GM21447 (cell line): Measurements from ENCODE around the gene CHN1.

ENCODE experiments used
- ATAC-seq: cut with Tn5 transposase; IDR thresholded peaks from one replicate; pipeline ENCODE4 v1.9.1; 2021; ENCODE audit not compliant: unreplicated experiment

CHN1 gene

DNA sequence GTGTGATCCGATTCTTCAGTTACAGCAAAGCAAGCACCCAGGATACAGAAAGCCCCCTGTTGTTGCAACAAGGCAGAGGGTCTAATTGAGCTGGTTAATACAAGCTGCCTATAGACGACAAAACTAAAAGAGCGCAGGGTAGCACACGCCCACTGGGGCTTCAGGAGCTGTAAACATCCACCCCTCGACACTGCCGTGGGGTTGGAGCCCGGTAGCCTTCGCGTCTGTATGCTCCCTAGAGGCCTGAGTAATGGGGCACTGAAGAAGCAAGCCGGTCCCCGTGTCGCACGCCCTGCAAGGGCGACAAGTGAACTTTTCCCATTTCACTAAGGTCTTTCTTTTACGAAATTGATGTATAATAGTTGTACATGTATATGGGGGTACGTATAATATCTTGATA is 216.2 kb downstream of the CHN1 start:
- ATAC-seq = no peak

GRCh38 chr2:174788291-174788929 is 216.8 kb downstream of the CHN1 start:
- no peak for ATAC-seq

DNA sequence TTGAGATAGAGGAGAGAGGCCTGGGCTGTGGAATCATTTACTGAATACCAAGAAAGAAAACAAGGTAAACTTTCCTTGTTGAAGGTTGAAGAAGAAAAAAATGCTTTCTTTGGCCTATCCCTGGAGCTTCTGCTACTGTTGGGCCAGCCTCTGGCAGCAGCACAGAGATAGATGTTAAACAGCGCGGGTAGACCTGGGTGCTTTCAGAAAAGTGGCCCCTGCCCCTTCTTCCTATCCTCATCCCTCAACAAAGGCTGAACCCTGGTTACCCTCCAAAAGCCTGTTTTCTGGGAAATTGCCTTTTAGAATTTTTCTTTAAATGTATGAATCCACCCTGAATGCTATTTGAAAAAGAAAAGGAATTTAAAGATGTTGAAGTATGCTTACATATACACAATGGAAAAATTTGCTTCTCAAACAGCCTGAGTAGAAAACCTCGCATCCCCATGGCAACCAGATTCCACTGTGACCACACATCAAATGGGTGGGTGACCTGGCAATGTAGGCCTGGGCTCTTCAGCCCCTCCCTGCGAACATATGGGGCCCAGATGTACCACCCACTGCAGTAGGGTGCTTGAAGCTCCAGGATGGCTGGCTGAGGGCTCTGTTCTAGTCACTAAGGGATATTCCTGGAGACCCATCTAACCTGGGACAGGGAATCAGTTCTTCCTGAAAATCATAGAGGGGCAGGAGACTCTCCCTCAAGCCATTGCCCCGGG is 217.5 kb downstream of the CHN1 start:
- ATAC-seq = no peak

DNA sequence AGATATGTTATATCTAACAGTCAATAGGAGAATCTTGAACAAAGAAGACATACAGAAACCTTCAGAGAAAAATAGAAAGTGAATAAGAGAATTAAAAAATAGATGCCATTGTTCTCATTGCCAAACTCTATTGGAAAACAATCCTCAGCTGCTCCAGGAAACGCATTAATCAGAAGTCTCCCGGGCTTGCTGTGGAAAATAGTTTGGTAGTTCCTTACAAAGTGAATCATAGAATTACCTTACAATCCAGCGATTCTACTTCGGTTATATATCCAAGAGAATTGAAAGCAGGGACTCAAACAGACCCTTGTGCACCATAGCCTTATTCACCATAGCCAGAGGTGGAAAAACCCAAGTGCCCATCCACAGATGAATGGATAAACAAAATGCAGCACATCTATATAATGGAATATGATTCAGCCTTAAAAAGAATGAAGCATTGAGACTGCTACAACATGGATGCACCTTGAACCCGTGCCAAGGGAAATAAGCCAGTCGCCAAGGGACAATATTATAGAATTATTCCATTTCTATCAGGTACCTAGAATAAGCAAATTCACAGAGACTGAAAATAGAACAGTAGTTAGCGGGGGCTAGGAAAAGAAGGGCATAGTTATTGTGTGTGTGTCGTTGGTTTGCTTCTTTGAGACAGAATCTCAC is 219.0 kb downstream of the CHN1 start:
- ATAC-seq = no peak

DNA sequence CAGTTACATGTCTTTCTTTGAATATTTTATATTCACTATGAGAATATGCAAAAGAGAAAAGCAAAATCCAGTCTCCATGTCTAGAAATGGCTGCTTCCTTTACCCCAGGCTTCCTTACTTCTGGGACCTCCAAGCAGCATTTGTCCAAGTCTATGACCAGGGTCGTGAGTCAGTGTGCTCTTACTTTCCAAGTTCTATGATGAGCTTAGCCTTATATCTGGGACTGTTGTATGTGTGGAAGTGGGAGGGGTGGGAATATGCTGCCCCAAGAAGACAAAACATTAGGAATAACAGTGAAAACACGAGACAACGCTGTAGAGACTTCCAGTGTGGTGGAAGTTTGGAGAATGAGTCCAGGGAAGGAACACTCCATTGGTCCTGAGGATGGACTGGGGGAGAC is 219.7 kb downstream of the CHN1 start:
- ATAC-seq = no peak

DNA sequence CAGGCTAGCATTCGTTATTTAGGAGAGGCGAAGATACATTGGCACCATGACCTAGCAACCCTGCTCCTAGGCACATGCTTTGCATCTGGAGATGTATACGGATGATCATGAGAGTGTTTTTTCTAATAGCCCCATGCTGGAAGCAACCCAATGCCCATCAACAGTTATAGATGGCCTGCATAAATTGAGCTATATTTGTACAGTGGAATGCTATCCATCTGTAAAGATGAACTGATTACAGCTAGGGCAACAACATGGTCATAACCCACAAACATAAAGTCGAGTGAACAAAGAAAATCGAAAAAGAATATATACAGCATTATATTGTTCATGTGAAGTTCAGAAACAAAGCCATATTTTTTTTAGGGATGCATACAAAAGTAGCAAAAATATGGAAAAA is 220.3 kb downstream of the CHN1 start:
- no peak for ATAC-seq

DNA sequence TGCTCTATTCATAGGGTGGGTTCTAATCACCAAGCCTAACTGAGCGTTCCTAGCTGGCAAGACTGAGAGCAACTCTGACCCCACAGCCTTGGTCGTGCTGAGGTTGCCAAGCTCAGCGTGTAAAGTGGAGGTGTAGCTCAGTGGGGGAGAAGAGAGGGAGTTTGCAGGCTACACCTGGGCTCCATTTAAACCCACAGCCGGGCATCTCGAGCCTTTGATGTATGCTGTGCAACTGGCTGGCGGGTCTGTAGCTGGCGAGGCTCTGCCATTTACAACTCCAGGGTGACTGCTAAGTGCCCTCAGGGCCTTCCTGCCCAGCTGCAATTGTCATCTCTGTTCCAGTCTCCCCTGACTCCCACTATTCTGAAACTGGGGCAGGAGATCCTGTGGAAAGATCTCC is 220.9 kb downstream of the CHN1 start:
- ATAC-seq = no peak

GRCh38 chr2:174781996-174782395 is 223.2 kb downstream of the CHN1 start:
- no peak for ATAC-seq

DNA sequence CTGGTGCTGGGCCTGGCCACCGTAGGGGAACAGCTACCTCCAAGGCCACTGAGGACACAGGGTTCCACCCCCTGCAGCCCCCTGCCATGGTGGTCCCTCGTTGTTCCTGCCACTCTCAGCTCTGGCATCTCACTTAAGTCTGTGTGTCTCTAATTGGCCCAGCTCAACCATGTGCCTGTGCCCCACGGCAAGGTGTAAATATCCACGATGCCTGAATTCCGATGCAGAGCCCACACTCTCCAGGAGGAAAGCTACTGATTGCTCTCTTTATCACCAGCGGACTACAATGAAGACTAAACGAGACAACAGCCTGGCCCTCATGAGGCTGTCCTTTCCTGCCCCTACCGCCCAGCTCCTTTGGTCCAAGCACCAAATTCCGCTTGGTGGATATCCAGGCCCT is 223.9 kb downstream of the CHN1 start:
- no peak for ATAC-seq

GRCh38 chr2:174780856-174781255 is 224.3 kb downstream of the CHN1 start:
- no peak for ATAC-seq

- ATAC-seq = no peak
Observed at GRCh38 chr2:174780191-174780840, 224.9 kb downstream of the CHN1 start.

DNA sequence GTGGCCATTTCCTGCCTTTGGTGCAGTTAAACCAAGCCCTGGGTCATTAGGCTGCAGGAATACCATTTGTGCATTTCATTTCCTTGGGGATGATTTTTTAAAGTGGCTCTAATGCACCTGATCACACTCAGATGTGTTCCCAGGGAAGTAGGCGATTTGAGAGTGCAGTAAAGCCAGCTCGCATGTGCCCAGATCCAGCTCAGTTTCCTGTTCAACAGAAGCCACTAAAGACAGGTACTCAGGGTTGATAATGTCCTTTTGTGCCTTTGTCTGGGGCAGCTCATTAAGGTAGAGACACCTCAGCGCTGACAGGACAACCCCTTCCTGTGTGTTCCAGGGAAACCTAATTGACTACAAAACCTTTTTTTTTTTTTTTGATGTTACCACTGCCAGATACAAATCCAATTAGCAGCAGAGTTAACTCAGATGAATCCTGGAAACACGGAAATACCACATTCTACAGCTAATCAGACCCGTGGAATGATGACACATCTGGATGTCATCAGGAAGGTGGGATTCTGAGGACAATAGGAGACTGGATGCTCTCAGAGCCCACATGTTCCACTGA is 225.7 kb downstream of the CHN1 start:
- ATAC-seq = no peak

DNA sequence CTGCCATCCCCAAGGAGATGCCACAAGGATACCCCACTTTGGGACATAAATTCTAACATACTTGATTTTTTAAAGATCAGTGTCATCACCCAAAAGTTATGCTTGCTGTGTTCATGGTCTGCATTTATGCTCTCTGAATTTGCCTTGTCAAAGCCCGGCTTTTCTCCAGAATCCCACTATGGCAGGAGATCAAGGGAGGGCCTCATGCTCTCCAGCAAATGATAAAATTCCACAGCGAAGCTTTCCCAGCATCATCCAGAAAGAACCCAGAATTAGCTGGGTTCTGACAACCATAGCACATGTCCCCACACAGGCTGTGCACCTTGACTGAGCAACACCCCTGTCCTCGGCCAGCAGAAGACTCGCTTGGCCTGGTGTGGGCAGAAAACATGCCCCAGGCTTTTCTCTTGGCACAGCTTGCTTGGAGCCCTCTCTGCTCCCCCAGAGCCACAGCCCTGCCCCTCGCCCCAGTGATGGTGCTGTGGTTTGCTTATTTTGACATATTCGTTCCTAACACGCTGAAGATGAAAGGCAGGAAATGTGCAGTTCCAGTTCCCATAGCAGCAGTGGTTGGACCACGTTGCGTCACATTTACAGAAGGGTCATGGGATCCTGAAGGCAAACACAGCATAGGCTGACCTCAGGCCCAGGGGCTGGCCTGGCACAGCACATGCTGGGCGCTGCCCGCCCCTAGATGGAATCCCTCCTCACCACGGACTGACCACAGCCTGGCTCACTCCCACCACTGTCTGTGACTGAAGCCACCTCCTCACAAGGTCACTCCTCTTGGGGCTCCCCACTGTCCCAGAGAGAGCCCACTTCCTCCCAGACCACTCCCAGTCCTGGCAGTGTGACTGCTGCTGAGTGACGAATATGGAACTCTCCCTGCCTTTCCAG is 226.8 kb downstream of the CHN1 start:
- ATAC-seq = peak; percentile 65

DNA sequence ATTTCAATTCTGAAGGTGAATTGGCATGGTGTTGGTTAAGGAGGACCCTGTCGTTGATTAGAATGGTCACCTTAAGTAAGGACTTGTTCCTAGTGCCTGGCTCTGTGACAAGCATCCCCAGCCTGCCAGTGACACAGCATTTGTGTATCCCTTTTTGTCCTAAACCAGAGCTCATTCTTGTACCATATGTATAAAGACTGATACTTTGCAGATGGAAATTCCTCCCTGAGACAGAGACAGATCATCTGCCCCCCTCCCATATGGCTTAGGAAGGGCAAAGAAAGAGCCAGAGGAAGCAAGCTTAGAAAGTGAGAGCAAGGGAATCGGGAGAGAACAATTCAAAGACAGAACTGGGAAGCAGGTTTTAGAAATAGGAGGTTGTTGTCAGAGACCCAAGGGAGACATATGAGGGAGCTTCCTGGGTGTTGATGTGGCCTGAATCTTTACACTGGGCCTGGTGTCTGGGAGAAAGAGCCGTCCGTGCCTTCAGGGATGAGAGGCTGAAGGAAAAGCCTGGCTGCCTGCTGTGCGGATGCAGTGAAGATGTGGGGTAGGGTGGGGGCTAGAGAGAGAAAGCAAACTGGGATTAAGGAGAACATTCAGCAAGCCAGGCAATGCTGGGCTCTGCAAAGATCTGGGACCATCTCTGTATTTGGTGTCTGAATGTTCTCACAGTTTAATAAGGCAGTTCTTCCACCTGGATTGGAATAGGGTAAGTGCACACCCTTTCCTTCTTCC is 227.7 kb downstream of the CHN1 start:
- no peak for ATAC-seq

DNA sequence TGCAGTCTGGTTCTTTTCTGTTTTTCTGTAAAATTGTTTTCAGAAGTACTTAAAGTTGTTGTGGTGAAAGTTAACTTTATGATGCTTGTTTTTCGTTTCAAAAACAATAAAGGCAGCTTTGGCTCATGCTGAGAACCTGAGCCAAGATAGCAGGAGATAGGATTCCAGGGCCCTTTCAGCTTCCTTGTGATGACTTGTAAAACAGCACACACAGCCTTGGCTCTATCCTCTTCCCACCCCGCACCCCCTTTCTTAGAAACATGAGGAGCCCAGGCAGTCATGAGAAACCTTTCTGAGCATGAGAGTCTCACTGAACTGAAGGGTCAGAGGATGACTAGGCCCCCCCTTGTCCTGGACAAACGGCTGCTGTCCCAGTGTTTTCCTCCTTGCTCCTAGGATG is 228.5 kb downstream of the CHN1 start:
- no peak for ATAC-seq

DNA sequence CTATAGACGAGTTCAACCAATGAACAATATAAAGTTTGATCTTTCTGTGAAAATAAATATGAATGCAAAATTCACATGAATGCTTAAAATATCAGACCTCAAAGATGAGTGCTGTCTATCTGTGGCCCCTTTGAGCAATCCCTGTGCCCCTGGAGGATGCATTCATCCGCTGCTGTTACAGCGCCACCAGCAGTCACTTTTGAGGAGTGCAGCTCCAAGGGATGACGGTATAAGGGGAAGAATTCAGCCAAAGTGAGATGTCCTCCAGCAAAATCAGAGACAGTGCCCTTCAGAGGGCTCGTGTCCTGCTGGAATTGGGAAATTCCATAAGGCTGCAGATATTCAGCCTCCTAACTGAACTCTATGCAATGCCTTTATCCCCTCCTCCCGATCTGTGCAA is 229.0 kb downstream of the CHN1 start:
- ATAC-seq = no peak

DNA sequence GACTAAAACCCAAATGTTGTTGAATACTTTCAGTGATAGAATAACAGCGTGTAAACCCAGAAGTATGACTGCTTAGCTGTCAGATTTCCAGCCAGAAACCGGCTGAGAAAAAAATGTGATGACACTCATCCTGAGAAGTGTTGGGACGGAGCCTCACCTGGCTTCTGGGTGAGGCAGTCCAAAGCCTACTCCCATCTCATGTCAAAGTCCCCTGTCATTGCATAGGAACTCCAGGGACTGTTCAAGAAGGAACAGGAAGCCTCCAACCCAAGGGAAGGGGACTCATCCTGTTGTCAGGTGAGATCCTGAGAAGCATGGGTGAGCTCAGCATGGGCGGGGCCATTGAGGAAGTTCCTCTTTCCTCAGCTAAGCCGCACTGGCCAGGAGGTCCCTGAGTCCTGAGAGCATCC is 229.6 kb downstream of the CHN1 start:
- no peak for ATAC-seq

DNA sequence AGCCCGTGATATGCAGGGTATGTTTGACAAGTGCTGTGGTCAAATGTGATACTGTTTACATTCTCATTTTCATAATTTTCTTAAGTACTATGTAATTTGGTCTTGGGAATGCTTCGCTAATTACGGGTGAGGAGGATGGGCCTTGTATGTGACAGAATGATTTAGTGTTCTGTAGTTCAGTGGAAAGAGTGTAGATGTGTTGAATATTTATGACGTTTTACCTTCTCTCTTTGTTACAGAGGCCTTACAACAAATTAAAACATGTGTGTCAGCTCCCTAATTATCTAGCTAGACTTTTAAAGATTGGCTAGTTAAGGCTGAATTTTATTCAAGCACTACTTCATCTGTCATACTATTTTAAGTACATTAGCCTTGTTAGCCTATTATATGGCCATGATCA is 230.3 kb downstream of the CHN1 start:
- ATAC-seq = no peak

DNA sequence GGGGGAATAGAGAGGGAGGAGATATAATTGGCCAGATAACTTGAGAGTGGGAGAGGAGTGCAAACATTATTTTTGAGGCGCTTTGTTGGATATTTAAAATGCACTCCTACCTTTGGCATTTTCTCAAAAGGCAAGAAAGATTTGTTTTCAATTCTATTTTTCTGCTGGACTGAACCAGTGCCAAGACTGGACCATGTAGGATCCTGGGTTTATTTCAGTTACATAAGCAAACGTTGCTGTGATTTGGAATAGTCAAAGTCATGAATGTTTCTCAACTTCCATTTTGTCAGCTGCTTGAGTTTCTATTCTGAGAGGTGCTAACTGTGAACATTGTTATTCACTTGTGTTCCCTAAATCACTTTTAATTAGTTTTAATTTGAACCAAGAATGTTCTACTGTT is 232.0 kb downstream of the CHN1 start:
- no peak for ATAC-seq

DNA sequence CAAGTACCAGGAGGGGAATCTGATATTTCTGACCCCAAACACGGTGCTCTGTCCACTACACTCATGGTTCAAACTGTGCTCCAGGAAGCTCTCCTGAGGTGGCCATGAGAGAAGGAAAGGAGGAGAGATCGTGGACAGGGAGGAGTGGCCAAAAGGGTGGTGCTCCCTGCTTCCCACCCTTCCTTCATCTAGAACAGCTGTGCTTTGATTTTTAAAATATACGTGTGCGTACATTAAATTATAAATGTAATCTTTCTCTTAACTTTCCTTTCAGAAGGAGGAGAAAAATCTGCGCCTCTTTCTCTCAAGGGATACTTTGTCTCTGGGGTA is 232.7 kb downstream of the CHN1 start:
- ATAC-seq = no peak
